DLD1 (cell line): ENCODE data around the gene PODNL1.
"Not testable (repeated sequence)": the region's sequence is repeated elsewhere in the genome, so short reads cannot be mapped to it uniquely, and the experiment has no call there.

ENCODE experiments used
- in situ Hi-C: cut with HindIII; loops from 2 replicates; pipeline ENCODE4 v1.10.0; 2017; ENCODE audit warnings: low sequenced_read_pairs

Gene PODNL1

DNA sequence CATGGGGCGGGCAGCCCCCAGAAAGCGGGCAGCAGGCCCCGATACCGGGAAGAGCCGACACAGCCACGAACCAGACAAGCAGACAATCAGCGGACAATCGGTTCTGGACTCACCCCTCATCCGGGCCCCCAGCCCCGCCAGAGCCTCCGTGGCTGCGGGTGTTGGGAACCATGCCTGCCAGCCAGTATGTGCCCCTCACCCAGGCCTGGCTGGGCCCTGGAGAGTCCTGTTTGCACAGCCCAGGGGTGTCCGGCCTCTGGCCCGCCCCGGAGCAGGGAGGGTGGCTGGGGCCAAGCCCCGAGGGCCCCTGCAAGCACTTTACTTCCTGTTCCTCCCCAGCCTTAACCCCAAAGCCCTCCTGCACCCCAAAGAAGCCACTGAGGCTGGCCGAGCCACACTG lies 7.8 kb downstream of the PODNL1 start:
- in situ Hi-C loops, result no loop called here

DNA sequence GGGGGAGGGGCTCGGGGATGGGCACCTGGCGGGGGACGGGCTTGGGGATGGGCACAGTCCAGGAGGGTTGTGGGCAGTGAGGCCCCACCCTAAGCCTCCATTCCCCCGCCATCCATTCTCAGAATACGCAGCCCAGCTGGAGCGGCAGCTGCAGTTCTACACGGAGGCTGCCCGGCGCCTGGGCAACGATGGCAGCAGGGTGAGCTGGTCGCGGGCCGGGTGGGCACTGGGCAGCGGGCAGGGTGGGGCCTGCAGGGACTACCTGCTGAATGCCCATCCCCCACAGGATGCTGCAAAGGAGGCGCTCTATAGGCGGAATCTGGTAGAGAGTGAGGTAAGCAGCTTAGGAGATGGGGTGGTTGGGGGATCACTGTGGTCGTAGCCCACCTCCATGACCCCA lies 8.3 kb downstream of the PODNL1 start:
- in situ Hi-C loops, result no loop called here

DNA sequence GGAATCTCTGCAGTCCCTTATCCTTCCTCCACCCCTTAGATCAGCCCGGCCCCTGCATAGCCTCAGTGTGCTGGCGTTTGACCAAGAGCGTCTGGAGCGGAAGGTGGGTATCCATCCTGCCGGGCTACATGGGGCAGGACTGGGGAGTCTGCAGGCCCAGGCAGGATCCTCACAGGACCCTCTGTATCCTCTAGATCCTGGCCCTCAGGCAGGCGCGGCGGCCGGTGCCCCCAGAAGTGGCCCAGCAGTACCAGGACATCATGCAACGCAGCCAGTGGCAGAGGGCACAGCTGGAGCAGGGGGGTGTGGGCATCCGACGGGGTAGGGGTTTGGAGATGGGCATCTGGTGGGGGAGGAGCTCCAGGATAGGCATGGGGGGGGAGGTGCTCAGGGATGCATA lies 8.9 kb downstream of the PODNL1 start:
- in situ Hi-C loops, result no loop called here

DNA sequence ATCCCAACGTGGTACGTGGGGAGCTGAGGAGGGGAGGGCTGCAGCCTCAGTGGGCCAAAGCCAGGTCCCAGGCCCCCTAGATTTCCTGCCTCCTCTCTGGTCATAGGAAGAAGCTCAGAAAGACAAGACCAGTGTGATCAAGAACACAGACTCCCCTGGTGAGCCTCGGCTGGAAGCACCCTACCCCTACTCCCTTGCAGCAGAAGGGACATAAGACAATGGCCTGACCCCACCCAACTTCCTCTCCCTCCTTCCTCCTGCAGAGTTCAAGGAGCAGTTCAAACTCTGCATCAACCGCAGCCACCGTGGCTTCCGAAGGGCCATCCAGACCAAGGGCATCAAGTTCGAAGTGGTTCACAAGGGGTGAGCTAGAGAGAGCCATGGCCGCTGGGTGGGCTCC lies 11.5 kb downstream of the PODNL1 start:
- in situ Hi-C loops, result no loop called here

DNA sequence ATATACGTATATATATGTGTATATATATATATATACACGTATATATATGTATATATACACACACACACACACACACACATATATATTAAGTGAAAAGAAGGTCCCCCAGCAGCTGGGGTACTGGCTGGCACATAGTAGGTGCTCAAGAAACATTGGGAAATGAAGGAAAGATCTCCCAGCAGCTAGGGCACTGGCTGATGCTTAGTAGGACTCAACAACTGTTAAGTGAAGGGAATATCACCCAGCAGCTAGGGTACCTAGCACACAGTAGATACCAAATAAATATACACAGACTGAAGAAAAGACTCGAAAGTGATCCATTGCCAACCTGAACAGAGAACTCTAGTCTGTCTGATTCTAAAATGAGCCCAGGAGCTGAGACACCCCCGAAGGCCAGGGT lies 12.2 kb downstream of the PODNL1 start:
- in situ Hi-C loops, result no loop called here

DNA sequence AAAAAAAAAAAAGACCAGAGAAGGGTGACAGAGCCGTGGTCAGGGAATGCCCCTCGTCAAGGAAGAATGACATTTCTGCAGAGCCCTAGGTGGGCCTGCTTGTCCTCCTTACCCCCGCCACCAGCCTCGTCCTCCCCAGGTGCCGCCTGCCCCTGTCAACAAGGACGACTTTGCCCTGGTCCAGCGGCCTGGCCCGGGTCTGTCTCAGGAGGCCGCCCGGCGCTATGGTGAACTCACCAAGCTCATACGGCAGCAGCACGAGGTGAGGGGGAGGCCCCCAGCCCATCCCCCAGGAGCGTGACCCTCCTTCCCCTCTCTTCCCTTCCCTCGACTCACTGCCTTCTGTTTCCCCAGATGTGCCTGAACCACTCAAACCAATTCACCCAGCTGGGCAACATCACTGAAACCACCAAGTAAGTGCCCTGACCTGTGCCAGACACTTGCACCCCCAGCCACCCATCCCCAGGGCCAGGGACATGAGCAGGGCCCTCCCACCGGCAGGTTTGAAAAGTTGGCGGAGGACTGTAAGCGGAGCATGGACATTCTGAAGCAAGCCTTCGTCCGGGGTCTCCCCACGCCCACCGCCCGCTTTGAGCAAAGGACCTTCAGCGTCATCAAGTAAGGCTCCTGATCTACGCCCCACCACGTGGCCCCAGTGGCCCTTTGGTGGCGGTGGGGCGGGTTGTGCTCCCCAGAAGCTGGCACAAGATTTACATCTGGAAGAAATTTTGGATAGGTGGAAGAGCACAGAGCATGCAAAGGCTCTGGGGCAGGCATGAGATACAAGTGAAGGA lies 14.8 kb downstream of the PODNL1 start:
- in situ Hi-C loops, result no loop called here

DNA sequence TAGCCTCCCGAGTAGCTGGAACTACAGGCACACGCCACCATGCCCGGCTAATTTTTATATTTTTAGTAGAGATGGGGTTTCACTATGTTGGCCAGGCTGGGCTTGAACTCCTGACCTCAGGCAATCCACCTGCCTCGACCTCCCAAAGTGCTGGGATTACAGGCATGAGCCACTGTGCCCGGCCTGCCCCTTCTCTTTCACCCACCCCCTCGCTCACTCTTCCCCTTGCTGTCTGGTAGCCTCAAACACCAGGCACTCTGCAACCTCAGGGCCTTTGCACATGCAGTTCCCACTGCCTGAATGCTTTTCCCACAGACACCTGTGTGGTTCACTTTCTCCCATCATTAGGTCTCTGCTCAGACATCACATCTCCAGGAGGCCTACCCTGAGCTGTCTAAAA lies 16.1 kb downstream of the PODNL1 start:
- in situ Hi-C loops, result not testable (repeated sequence)

DNA sequence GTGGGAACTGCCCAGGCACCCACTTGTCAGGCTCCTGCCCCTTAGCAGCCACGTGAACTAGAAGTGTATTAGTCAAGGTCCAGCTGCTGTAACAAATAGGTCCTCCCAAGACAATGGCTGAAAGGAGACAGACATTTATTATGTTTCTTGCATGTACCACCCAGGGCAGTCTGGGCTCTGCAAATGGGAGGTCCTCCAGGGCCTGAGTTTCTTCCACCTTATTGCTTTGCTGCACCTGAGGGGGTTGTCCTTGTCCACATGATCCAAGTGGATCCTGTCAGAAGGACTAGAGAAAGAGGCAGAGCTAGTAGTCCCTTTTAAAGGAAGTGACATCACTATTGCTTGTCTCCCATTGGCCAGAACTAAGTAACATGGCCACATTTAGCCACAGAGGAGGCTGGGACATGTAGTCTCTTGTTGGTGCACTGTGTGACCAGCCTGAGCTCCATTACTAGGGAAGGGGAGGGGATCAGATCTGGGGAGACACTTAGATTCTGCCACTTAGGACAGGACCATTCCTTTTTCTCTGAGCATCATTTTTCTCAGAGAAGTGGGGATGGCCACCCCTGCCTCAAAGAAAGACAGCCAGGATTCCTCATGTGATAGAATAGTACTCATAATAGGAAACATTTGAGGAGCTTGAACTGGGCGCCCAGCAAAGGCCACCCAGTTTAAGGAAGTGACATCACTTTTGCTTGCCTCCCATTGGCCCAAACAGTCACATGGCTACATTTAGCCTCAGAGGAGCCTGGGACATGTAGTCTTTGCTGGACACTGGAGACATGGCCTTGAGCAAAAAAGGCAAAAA lies 17.1 kb downstream of the PODNL1 start:
- in situ Hi-C loops, result no loop called here

DNA sequence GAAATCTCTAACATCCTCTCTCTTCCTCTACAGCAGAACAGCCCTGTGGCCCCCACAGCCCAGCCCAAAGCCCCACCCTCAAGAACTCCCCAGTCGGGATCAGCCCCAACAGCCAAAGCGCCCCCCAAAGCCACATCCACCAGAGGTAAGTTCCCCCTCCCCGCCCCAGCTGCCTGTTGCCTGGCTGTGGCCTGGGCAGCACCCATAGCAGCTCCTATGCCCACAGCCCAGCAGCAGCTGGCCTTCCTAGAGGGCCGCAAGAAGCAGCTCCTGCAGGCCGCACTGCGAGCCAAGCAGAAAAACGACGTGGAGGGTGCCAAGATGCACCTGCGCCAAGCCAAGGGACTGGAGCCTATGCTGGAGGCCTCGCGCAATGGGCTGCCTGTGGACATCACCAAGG lies 17.7 kb downstream of the PODNL1 start:
- in situ Hi-C loops, result no loop called here

DNA sequence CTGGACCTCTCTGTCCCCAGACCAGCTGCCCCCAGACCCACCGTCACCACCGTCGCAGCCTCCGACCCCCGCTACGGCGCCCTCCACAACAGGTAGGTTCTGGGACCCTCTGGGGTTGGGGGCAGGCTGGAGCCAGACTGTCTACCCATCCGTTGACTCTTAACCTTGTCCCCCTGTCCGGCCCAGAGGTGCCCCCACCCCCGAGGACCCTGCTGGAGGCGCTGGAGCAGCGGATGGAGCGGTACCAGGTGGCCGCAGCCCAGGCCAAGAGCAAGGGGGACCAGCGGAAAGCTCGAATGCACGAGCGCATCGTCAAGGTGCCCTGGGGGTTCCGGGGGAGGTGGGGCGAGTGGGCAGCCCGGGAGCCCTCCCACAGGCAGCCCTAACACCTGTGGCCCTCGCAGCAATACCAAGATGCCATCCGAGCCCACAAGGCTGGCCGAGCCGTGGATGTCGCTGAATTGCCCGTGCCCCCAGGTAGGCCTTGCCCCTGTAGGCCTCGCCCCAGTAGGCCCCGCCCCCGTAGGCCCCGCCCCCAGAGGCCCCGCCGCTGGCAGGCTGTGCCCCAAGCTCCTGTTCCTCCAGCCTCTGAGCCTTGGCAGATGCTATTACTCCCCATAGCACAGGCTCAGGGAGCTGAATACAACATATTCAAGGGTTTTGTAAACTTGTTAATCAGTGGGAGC lies 19.3 kb downstream of the PODNL1 start:
- in situ Hi-C loops, result no loop called here

DNA sequence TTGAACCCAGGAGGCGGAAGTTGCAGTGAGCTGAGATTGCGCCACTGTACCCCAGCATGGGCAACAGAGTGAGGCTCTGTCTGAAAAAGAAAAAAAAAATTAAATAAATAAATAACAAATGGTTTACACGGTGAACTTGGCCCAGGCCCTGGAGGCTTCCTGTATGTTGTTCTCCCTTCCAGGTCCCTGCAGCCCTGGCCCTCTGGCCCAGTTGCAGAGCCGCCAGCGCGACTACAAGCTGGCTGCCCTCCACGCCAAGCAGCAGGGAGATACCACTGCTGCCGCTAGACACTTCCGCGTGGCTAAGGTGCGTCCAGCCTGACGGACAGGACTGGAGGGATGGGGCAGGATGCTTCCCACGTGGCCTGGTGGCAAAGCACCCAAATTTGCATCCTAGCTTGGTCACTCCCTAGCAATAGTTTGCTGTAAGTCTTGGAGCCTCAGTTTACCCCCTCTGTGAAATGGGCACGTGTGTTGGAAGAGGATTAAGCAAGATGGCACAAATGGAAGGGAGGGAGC lies 20.3 kb downstream of the PODNL1 start:
- in situ Hi-C loops, result no loop called here

DNA sequence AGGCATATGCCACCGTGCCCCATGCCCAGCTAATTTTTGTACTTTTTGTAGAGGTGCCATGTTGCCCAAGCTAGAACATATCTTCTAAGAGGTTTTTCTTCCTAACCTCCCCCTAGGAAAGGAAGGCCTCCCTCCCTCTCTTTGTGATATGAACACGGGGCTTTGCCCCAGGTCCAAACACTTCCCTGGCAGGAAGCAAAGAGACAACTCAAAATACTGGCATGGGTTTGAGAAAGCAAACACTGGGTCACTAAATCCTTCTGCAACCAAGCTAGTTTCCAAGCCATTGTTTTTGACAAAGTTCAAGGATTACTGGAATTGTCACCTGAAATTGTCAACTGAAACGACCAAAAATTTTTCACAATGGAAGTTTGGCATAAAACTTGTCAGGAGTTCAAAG lies 23.4 kb downstream of the PODNL1 start:
- in situ Hi-C loops, result no loop called here

DNA sequence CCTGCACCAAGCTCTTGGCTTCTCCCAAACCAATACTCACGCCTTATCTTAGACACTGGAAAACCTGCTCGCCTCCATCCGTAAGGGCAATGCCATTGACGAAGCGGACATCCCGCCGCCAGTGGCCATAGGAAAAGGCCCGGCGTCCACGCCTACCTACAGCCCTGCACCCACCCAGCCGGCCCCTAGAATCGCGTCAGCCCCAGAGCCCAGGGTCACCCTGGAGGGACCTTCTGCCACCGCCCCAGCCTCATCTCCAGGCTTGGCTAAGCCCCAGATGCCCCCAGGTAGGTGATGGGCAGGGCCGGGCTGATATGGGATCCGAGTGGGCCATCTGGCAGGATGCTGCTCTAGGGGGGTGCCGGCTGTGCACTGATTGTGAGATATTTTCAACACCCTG lies 24.9 kb downstream of the PODNL1 start:
- in situ Hi-C loops, result no loop called here

DNA sequence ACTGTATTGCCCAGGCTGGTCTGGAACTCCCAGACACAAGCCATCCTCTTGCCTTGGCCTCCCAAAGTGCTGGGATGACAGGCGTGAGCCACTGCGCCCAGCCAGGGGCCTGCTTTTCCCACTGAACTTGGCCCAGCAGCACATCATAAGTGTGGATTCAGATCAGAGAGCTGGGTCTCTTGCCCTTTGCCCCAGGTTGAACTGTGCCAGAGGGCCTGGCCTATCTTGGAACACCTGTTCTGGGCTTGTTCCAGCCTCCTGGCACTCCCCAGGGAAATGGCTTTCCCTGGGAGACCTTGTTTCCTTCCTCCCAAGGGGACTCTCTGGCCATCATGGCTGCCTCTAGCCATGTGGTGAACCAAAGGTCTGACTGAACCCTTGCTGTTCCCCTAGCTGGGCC lies 28.8 kb downstream of the PODNL1 start:
- in situ Hi-C loops, result no loop called here

DNA sequence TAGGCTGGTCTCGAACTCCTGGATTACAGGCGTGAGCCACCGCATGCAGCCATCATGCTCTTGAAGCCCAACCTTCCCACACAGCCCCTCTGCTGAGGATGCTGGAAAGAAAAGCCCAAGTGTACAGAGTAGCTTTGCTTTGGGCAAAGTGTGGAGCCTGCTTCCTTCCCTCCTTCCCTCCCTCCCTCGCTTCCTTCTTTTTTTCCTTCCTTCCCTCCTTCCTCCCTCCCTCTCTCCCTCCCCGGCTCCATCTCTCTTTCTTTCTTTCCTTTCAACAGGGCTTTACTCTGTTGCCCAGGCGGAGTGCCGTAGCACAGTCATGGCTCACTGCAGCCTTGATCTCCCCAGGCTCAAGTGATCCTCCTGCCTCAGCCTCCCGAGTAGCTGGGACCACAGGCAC lies 29.5 kb downstream of the PODNL1 start:
- in situ Hi-C loops, result no loop called here

DNA sequence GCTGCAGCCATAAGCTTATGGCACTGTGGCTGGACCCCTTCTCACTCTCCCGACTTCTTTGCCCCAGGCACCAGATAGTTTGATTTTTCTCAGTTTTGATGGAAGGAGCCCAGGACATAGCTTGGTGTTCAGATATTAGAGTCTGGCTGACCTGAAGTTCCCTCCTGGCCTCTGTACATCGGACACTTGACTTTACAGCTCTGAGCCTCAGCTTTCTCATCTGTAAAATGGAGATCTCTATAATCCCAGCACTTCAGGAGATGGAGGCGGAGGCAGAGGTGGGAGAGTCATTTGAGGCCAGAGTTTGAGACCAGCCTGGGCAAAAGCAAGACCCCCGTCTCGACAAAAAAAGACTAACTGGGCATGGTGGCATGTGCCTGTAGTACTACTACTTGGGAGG lies 31.3 kb downstream of the PODNL1 start:
- in situ Hi-C loops, result no loop called here

DNA sequence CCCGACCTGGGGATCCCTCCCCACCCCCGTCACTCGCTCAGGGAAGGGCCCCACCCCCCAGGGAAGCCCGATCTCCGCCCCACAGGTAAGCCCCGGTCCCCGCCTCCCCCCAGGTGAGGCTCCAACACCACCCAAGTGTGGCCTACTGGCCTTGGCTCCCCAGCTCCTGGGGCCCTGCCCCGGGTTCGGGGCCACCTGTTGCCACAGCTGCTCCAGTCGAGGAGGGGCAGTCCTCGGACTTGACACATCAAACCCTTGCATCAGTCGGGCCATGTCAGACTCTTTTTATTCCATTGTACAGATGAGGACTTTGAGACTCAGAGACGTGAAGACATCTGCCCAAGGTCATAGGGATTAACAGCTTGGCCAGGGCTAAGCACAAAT lies 31.7 kb downstream of the PODNL1 start:
- in situ Hi-C loops, result no loop called here

DNA sequence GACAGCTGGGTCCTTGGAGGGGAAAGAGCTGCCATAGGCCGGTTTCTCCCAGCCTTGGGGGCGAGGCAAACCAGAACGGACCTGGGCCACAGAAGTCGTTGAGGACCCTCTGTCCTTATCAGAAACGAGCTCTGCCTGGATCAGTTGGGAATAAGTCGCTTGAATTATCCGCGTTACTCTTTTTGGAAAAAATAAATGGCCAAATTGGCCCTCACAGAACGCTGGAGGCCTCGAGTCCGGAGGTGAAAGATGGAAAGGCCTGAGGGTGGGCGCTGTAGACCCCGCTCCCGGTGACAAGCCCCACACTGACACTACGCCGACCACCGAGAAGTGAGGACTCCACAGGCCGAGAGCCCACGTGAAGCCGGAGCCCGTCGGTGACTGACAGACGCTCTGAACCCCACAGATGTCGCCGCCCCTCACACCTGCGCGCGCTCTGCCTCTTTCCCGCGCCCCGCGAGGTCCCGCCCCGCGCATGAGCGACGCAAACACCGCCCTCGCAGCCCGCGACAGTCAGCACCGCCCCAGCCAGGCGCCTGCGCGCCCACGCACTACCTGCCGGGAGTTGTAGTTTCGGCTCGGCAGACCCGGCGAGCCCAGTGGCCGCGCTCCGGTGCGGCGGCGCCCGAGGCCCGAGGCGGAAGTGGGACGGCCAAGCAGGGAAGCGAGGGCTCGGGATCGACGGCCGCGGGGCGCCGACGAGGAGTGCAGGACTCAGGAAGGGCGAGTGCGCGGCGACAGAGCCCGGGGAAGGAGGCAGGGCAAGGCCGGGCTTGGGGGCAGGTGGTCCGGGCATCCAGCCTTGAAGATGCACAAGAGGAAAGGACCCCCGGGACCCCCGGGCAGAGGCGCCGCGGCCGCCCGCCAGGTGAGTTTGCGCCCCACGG lies 32.3 kb downstream of the PODNL1 start, which contains the start of the genes BRME1 and CC2D1A:
TSS of gene BRME1 (minus strand) at position 484 of the 887 bp plus-strand sequence. CDS start 1,225 bp downstream, outside the sequence.
TSS of gene CC2D1A (plus strand) at position 568 of the 887 bp plus-strand sequence. CDS start at position 809, 241 bp downstream.
- in situ Hi-C loops, result no loop called here

DNA sequence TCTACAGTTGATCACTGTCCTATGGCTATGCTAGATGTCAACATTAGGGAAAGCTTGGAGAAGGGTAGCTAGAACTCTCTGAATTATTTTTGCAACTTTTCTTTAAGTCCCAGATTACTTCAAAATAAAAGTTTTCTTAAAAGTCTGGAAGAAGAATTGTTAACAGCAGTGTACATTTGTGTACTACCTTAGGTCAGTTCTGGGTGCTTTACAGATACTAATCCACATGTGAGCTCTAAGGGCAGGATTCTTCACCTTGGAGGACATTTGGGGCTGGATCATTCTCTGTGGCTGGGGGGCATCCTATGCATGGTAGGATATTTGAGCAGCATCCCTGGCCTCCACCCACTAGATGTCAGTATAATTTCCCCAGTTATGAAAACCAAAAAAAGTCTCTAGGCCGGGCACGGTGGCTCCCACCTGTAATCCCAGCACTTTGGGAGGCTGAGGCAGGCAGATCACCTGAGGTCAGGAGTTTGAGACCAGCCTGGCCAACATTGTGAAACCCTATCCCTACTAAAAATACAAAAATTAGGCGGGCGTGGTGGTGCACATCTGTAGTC lies 35.1 kb downstream of the PODNL1 start:
- in situ Hi-C loops, result no loop called here
